GM12892 (cell line): Measurements from ENCODE around the gene AAGAB.

Experiments
- POLR2A ChIP-seq: IDR thresholded peaks from 2 replicates; pipeline ENCODE4 v1.6.1; 2011; ENCODE audit warnings: low read depth, low read length, control low read depth
- POLR2AphosphoS5 ChIP-seq: IDR thresholded peaks from 2 replicates; pipeline ENCODE4 v1.6.1; 2011; ENCODE audit warnings: low read depth, low read length, control low read depth
- TAF1 ChIP-seq: IDR thresholded peaks from 2 replicates; pipeline ENCODE4 v1.6.1; 2011; ENCODE audit warnings: low read depth, mild to moderate bottlenecking, control low read depth, low read length, borderline replicate concordance

- TF ChIP-seq TAF1: no peak
- TF ChIP-seq POLR2AphosphoS5: no peak
- TF ChIP-seq POLR2A: no peak
Observed at GRCh38 chr15:67259806-67260205, 5.3 kb upstream of the AAGAB start.
